Omental fat pad (tissue), 4 donors: Measurements from ENCODE around the gene ISLR2. TPM values are rescaled to one million over a fixed set of nuclear protein-coding genes. Genes with fewer than 3 reads are reported as not detected.

ENCODE experiments used
- ATAC-seq: fragments of 150-250 bp; one replicate; pipeline ENCODE4 v1.9.1; 2016; ENCODE audit warnings: mild to moderate bottlenecking, moderate library complexity; ENCODE audit not compliant: low FRiP score
- DNase-seq: peaks from one replicate; pipeline ENCODE4 v3.0.0-alpha.2; 2019; ENCODE audit warnings: low spot score
- total RNA-seq, 4 donors: library from RNA; depleted of rRNA; stranded (reverse); fragments of >200 nt; gene quantifications; one replicate each; pipeline ENCODE4 v1.1.0, GENCODE V29; 2016
- TF ChIP-seq, protein P1 (sequence below), 3 donors: fragments of 450-650 bp; IDR thresholded peaks; one replicate each; pipeline ENCODE4 v1.5.1; 2016 to 2017; ENCODE audit warnings: antibody characterized with exemption in 3 of 3, mild to moderate bottlenecking in 3 of 3, moderate library complexity in 2 of 3

ISLR2 gene
- total RNA-seq, 4 donors from 2014 or later, result 0.69 to 4.7 (median 1.1) TPM; not detected in 1

DNA sequence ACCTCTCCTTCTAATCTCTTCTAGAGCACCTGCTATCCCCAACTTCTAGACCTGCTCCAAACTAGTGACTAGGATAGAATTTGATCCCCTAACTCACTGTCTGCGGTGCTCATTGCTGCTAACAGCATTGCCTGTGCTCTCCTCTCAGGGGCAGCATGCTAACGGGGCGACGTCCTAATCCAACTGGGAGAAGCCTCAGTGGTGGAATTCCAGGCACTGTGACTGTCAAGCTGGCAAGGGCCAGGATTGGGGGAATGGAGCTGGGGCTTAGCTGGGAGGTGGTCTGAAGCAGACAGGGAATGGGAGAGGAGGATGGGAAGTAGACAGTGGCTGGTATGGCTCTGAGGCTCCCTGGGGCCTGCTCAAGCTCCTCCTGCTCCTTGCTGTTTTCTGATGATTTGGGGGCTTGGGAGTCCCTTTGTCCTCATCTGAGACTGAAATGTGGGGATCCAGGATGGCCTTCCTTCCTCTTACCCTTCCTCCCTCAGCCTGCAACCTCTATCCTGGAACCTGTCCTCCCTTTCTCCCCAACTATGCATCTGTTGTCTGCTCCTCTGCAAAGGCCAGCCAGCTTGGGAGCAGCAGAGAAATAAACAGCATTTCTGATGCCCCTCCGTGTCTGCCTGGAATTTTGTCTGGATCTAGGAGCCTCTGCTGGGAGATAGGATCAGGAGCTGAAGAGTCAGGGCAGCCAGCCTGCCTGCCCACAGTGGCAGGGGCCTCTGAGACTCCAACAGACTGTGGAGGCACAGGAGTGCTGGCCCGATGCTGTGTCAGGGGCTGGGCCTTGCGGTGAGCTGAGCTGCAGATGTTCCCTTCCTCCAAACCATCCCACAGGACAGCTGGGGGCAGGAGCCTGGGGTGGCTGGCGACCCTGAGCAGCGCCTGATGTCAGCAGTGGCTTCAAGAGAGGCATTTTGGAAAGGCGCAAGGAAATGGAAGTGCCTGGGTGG is 46.2 kb downstream of the ISLR2 start:
- ATAC-seq (no peak), DNase-seq (no peak)
- TF ChIP-seq, protein P1, sequence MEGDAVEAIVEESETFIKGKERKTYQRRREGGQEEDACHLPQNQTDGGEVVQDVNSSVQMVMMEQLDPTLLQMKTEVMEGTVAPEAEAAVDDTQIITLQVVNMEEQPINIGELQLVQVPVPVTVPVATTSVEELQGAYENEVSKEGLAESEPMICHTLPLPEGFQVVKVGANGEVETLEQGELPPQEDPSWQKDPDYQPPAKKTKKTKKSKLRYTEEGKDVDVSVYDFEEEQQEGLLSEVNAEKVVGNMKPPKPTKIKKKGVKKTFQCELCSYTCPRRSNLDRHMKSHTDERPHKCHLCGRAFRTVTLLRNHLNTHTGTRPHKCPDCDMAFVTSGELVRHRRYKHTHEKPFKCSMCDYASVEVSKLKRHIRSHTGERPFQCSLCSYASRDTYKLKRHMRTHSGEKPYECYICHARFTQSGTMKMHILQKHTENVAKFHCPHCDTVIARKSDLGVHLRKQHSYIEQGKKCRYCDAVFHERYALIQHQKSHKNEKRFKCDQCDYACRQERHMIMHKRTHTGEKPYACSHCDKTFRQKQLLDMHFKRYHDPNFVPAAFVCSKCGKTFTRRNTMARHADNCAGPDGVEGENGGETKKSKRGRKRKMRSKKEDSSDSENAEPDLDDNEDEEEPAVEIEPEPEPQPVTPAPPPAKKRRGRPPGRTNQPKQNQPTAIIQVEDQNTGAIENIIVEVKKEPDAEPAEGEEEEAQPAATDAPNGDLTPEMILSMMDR (IDR thresholded peaks at IDR 0.05), result no peak

DNA sequence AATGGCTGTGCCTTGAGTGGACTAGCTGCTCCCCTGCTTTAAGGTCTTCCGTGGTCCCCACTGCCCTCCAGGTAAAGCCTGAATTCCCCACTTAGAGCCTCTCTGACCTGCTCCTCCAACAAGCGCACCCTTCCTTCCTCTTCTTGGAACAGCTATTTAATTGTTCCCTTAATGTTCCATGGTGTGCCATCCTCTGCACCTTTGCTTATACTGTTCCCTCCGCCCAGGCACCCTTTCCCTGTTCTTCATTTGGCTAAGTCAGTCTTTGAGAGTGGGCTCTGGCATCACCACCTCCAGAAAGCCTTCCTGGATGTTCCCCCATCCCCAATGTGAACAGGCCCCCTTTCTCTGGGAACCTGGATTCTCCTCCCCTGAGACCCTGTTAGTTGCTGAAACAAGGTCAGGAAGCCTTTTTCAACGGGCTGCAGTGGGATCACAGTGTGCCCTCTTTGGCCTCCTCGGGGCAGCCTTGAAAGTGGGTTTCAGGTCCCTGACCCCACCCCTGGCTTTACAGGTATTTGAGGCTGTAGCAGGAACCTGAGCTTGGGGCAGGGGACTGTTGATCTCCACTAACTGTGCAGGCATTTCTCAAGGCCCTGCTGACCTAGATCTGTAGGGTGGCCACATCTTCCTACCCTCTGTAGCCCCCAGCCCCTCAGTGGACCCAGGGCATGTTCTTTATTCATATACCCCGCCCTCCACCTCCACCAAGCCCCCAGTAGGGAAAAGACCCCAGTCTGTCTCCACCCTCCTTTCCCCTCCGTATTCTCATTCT is 48.1 kb downstream of the ISLR2 start:
- DNase-seq (no peak), ATAC-seq (no peak)
- TF ChIP-seq, protein P1 (IDR thresholded peaks at IDR 0.05), result no peak

DNA sequence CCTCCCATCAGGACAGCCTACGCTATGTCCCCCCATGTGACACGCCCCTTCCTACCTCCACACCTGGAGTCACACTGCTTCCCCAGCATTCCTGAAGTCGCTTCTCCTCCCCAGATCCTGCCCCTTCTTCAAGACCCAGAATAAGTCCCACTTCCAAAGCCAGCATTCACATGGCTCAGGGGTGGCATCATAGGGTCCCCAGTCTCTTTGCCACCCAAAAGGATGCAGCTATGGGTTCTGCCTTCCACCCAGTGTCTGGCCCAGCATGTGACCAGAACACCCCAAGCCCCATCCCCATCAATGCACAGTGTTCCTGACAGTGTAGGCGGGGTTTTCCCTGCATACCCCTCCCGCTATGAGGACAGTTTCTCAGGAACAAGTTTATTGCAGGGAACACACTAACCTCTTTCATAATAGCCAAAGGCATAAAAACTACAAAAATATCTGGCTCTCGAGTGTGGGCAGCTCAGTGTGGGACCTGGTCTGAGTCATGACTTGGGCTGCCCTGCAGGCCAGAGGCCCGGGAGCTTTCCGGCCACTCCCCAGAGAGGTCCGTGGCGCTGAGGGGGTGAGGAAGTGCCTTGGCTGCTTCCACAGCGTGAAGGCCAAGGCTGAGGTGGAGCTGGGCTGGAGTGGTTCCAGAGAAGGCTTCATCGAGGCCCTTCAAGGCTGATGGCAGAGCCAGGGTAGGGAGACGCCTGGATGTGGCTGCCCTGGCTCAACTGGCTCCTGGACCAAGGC is 48.9 kb downstream of the ISLR2 start:
- DNase-seq, result peak; percentile 48
- TF ChIP-seq, protein P1 (IDR thresholded peaks at IDR 0.05), result no peak
- ATAC-seq, result peak; percentile 96

DNA sequence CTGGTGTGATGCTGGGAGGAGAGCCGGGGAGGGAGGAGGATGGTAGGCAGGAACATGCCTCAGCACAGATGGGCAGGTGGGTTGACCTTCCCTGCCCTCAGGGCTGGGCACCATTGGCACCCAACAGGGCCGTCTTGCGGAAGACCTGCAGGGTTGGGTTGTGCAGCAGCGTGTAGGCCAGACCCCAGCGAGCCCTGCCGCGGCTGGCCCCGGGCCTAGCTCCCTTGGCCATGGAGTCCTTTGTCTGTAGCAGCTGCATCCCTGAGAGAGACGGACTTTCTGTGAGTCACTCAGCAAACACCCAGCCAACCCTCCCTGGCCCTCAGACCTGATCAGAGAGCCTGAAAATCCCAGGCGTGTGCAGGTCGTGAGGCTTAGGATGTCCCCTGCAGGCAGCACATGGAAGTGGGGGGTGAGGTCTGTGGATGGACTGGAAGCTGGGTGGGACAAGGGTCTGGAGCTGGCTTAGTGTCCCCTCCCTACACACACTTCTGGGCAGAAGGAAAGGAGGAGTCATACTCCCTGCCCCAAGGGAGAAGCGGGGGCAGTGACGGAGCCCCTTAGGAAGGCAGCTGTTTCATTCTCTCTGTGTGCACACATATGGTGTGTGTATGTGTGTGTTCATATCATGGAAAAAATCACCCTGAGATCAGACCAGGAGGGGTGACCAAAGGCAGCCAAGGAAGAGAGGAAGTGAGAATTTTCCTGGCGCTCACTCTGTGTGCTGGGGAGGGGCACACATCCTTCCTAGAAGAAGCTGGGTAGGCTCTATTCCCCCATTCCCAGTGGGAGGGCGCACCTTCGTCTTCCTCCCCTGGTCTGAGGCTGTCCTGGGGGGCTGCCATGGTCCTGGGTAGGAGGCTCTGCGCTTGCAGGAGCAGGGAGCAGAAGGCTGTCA is 49.8 kb downstream of the ISLR2 start:
- DNase-seq, result no peak
- TF ChIP-seq, protein P1 (IDR thresholded peaks at IDR 0.05), result no peak
- peak; percentile 5 for ATAC-seq

DNA sequence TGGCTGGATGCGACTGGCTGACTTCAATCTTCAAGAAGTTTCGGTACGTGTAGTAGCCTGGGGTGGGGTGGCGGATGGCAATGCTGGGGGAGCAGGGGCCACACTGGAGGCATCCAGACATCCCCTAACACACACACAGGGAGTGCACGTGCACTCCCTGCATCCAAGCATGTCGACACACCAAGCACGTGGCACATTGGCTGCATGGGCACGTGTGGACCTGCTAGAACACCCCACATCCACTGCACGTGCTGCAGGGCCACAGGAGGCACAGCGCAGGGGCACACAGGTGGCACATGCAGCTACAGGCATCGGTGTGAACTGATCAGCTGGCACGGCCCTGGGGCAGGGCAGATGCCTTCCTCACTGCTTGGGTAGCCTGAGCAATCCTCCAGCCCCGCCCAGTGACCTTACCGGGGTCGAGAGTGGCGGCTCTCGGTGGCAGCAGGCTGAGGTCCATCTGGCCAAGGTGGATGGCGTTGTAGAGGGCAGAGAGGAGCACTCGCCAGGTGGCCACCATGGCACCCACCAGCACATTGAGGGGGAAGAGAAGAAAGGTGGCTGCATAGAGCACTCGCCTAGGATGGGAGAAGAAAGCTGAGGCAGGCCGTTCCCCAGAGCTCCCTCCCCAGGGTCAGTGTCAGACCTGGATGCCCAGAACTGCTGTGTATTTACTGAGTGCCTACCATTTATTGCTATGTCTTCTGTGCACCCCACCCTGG is 50.7 kb downstream of the ISLR2 start:
- ATAC-seq, result no peak
- TF ChIP-seq, protein P1 (IDR thresholded peaks at IDR 0.05), result no peak
- DNase-seq, result no peak
